CD14-positive monocyte (primary cell): Measurements from ENCODE around the gene PDZD11. TPM values are rescaled to one million over a fixed set of nuclear protein-coding genes. Genes with fewer than 3 reads are reported as not detected.
"Not testable (repeated sequence)": the region's sequence is repeated elsewhere in the genome, so short reads cannot be mapped to it uniquely, and the experiment has no call there.

Experiments
- DNase-seq, 3 donors: peaks; one replicate each; pipeline ENCODE4 v3.0.0-alpha.2; 2011 to 2022
- H2AFZ ChIP-seq: 2 replicates; pipeline ENCODE4 v1.6.0; 2012; ENCODE audit warnings: mild to moderate bottlenecking, low read depth, low read length, inconsistent platforms; ENCODE audit not compliant: insufficient read depth, poor library complexity, severe bottlenecking
- H3K27ac ChIP-seq, 2 donors: 1 replicate in 1 of 2; 2 replicates in 1 of 2; pipeline ENCODE4 v1.5.1; 2012 to 2013; ENCODE audit warnings: low read length in 2 of 2, control low read depth in 1 of 2, inconsistent platforms in 1 of 2, low read depth in 1 of 2, mild to moderate bottlenecking in 1 of 2
- H3K27me3 ChIP-seq, 2 donors: one replicate each; pipeline versions ENCODE4 v1.6.0 to v1.6.1; 2011 to 2013; ENCODE audit warnings: low read length in 2 of 2; ENCODE audit not compliant: control insufficient read depth in 2 of 2, insufficient read depth in 2 of 2
- H3K36me3 ChIP-seq, 2 donors: replicated peaks in 1 of 2; 1 replicate in 1 of 2; 2 replicates in 1 of 2; pipeline versions ENCODE4 v1.5.1 to v1.6.1; 2012 to 2013; ENCODE audit warnings: low read length in 2 of 2, control low read depth in 1 of 2, inconsistent platforms in 1 of 2, mild to moderate bottlenecking in 1 of 2; ENCODE audit not compliant: insufficient read depth in 2 of 2, control insufficient read depth in 1 of 2
- H3K4me1 ChIP-seq, 2 donors: 1 replicate in 1 of 2; 2 replicates in 1 of 2; pipeline versions ENCODE4 v1.5.1 to v1.6.1; 2012 to 2013; ENCODE audit warnings: low read length in 2 of 2, control low read depth in 1 of 2, inconsistent platforms in 1 of 2, mild to moderate bottlenecking in 1 of 2, moderate library complexity in 1 of 2; ENCODE audit not compliant: insufficient read depth in 2 of 2, control insufficient read depth in 1 of 2
- H3K4me2 ChIP-seq: replicated peaks from 2 replicates; pipeline ENCODE3; 2012; ENCODE audit warnings: low read length, moderate library complexity, mild to moderate bottlenecking; ENCODE audit not compliant: poor library complexity, severe bottlenecking; ENCODE audit errors: extremely low read depth
- H3K4me3 ChIP-seq, 3 experiments: fragments of 200-600 bp in 1 of 3; sonication (generic) in 1 of 3; replicated peaks in 1 of 3; 1 replicate in 2 of 3; 2 replicates in 1 of 3; pipeline ENCODE4 v1.5.1; 2011 to 2013; ENCODE audit warnings: low read length in 3 of 3, mild to moderate bottlenecking in 3 of 3, control low read depth in 2 of 3, low read depth in 2 of 3, inconsistent platforms in 1 of 3, moderate library complexity in 1 of 3
- H3K79me2 ChIP-seq: 2 replicates; pipeline ENCODE4 v1.6.0; 2012; ENCODE audit warnings: mild to moderate bottlenecking, control low read depth, inconsistent platforms, low read length, moderate library complexity; ENCODE audit not compliant: insufficient read depth
- H3K9ac ChIP-seq: 2 replicates; pipeline ENCODE4 v1.6.0; 2017; ENCODE audit warnings: low read length, mild to moderate bottlenecking; ENCODE audit not compliant: insufficient read depth, poor library complexity, severe bottlenecking
- H3K9me3 ChIP-seq, 2 donors: replicated peaks in 1 of 2; 1 replicate in 1 of 2; 2 replicates in 1 of 2; pipeline versions ENCODE4 v1.5.1 to v1.6.1; 2012 to 2013; ENCODE audit warnings: low read length in 2 of 2, control low read depth in 1 of 2; ENCODE audit not compliant: control insufficient read depth in 1 of 2, insufficient read depth in 1 of 2
- H4K20me1 ChIP-seq: 2 replicates; pipeline ENCODE4 v1.6.0; 2012; ENCODE audit warnings: mild to moderate bottlenecking, low read length, control low read depth, moderate library complexity; ENCODE audit not compliant: insufficient read depth
- H3K27ac Mint-ChIP-seq, 7 donors: one replicate each; pipeline ENCODE4 v1.8.0; 2020; ENCODE audit warnings: mild to moderate bottlenecking in 7 of 7, mixed read lengths in 7 of 7, moderate library complexity in 6 of 7, inconsistent platforms in 2 of 7
- H3K27me3 Mint-ChIP-seq, 3 donors: one replicate each; pipeline ENCODE4 v1.8.0; 2021 to 2022; ENCODE audit warnings: low read depth in 3 of 3, mild to moderate bottlenecking in 3 of 3, mixed read lengths in 3 of 3, moderate library complexity in 3 of 3, inconsistent platforms in 1 of 3
- H3K36me3 Mint-ChIP-seq, 2 donors: one replicate each; pipeline ENCODE4 v1.8.0; 2020; ENCODE audit warnings: mixed read lengths in 2 of 2, inconsistent platforms in 1 of 2, mild to moderate bottlenecking in 1 of 2
- H3K4me1 Mint-ChIP-seq: one replicate; pipeline ENCODE4 v1.8.0; 2020; ENCODE audit warnings: mild to moderate bottlenecking, mixed read lengths
- H3K4me3 Mint-ChIP-seq, 2 donors: one replicate each; pipeline ENCODE4 v1.8.0; 2020; ENCODE audit warnings: mild to moderate bottlenecking in 2 of 2, mixed read lengths in 2 of 2, moderate library complexity in 1 of 2
- H3K9me3 Mint-ChIP-seq, 7 donors: one replicate each; pipeline ENCODE4 v1.8.0; 2020 to 2022; ENCODE audit warnings: mixed read lengths in 7 of 7, mild to moderate bottlenecking in 6 of 7, moderate library complexity in 6 of 7, inconsistent platforms in 2 of 7
- CTCF ChIP-seq: fragments of 200-600 bp; IDR thresholded peaks from one replicate; pipeline ENCODE4 v1.8.0; 2022; ENCODE audit warnings: antibody characterized with exemption, mild to moderate bottlenecking
- WGBS: methylation state at CpG from one replicate; pipeline ENCODE4 v1.1.5; 2013; ENCODE audit warnings: missing lambda C conversion rate; ENCODE audit not compliant: insufficient coverage; 5-methylcytosine and 5-hydroxymethylcytosine counted together
- intact Hi-C, 2 donors: fragments of 100-400 bp; cut with micrococcal nuclease; formaldehyde crosslinking; loops; one replicate each; pipeline versions ENCODE4 v1.15.0 to v1.15.1; 2023
- polyA plus RNA-seq, 3 donors: library from polyadenylated mRNA; depleted of rRNA in 1 of 3; unstranded in 2 of 3; stranded (reverse) in 1 of 3; fragments of 300-500 nt in 2 of 3; fragments of >200 nt in 1 of 3; fragmentation: Illumina TruSeq in 2 of 3; gene quantifications; 1 replicate in 2 of 3; 2 replicates in 1 of 3; pipeline ENCODE4 v1.2.3, GENCODE V29; 2012 to 2021

Gene PDZD11
- polyA plus RNA-seq, 3 donors, result 16.9 to 18.9 (median 17.4) TPM

- Mint-ChIP-seq H3K4me3 (no peak overlapping the region), H3K27me3 (peaks cover 0 to 2% (median 1%) of the 10 kb centered on the region in 3 donors), H3K27ac (no peak overlapping the region), H3K4me1 (no peaks in the 10 kb centered on the region), H3K9me3 (peaks cover 0 to 6% (median 2%) of the 10 kb centered on the region in 7 donors), H3K36me3 (peaks cover 6 to 9% of the 10 kb centered on the region in 2 donors)
- WGBS, result no CpG with 5 or more reads among the region's 3 CpGs
- TF ChIP-seq CTCF, result no peak
- no peak overlapping the region for H3K27ac ChIP-seq
- no peaks in the 10 kb centered on the region for H3K9me3 ChIP-seq
- DNase-seq, result no peak
- H3K27me3 ChIP-seq, result no peaks in the 10 kb centered on the region
- no peaks in the 10 kb centered on the region for H3K36me3 ChIP-seq
- H3K9ac ChIP-seq, result no peak overlapping the region
- H3K4me3 ChIP-seq, result no peak overlapping the region
- no peaks in the 10 kb centered on the region for H4K20me1 ChIP-seq
- intact Hi-C loops, result no loop called here
- no peak overlapping the region for H3K4me2 ChIP-seq
- H3K79me2 ChIP-seq, result no peaks in the 10 kb centered on the region
- no peaks in the 10 kb centered on the region for H3K4me1 ChIP-seq
- no peak overlapping the region for H2AFZ ChIP-seq
Measured at GRCh38 chrX:70279081-70279480, 10.6 kb downstream of the PDZD11 start.

DNA sequence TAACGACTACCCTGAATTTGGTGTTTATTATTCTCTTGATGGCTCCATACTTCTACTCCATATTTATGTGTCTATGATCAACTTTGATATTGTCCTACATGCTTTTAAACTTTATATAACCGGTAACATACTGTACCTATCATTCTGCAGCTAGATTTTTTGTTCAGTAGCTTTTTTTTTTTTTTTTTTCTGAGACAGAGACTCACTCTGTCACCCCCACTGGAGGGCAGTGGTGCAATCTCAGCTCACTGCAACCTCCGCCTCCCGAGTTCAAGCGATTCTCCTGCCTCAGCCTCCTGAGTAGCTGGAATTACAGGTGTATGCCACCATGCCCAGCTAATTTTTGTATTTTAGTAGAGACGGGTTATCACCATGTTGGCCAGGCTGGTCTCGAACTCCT lies 15.7 kb downstream of the PDZD11 start:
- H3K9me3 Mint-ChIP-seq, intact Hi-C loops, H3K27ac Mint-ChIP-seq, H3K4me1 Mint-ChIP-seq, H3K4me2 ChIP-seq, H3K4me1 ChIP-seq, H4K20me1 ChIP-seq, H3K4me3 Mint-ChIP-seq, H3K36me3 Mint-ChIP-seq, H3K27ac ChIP-seq, H3K79me2 ChIP-seq, H3K9me3 ChIP-seq, H3K27me3 ChIP-seq, H3K36me3 ChIP-seq, H3K4me3 ChIP-seq, H2AFZ ChIP-seq, DNase-seq, H3K9ac ChIP-seq: not testable (repeated sequence)
- WGBS, result 94% methylated on average over 2 of the region's 7 CpGs
- peaks cover 0 to 11% (median 0%) of the 10 kb centered on the region in 3 donors for H3K27me3 Mint-ChIP-seq
